ENCODE measurements around the gene POU2AF3.
A peak's percentile ranks its signal among the peaks of the same experiment; 100 is the strongest.

Gene POU2AF3

DNA sequence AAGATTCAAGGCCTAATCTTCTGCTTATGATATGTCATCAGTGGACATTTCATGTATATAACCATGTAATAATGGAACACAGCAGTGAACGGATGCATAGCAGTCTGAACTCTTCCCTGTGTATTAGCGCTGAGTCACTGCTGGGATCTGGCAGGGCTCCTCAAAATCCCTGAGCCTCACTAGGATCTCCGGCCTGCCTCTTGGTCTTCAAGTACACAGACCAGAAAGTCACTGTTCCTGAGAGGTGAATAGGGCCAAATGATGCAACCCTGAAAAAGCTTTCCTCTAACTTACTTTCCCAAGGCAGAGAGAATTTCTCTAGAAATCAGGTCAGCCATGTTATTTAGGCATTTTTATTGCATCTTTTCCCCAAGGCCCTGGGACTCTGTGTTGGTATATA is 45.7 kb downstream of the POU2AF3 start:
- Histone ChIP-seq H2AFZ (ENCODE audit: low read length, unreplicated experiment) (peak overlapping the region; percentile 46), H3K36me3 (ENCODE audit: insufficient read depth, low read length) (no peaks in the 10 kb centered on the region), H3K4me1 (ENCODE audit: control insufficient read depth, insufficient read depth, low read length, unreplicated experiment) (peaks cover 12% of the 10 kb centered on the region), H3K4me3 (ENCODE audit: low read depth, low read length) (no peak overlapping the region), H3K79me2 (ENCODE audit: control insufficient read depth, insufficient read depth, low read length, unreplicated experiment) (no peaks in the 10 kb centered on the region), H3K27me3 (ENCODE audit: insufficient read depth, low read length) (0 out of 2 replicates have a peak, but pooled peaks cover 3% of the 10 kb centered on the region), H3K27ac (ENCODE audit: low read depth, low read length) (peak overlapping the region; percentile 49)

DNA sequence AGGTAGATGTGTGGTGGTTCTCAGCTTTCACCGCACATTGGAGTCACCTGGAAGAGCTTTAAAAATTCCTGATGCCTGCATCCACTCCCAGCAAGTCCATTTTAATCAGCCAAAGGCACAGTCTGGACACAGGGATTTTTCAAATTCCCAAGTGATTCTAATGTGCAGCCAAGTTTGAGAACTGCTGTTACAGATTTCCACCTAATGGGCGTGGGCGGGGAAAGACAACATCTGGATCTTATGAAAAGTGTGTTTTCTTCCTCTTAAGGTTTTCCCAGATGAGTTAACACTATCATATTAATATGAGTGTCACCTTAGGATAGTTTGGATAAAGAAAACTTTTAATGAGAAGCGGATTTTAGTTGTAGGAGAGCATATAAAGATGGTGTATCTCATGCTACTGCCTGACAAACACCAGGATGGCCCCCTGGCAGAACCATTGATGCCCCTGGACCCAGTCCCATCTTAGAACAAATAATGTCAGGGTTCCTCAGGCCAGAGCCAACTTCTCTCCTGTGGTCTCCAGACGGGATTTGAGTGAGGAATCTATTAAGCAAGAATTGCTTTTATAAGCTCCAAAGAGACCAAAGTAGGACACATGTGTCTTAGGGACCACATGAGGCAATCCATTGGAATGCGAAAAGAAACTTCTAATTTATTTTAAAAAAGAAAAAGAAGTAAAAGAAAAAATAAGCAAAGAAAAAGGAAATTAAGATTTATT is 48.8 kb downstream of the POU2AF3 start:
- Histone ChIP-seq H2AFZ (ENCODE audit: low read length, unreplicated experiment) (no peak overlapping the region), H3K4me3 (ENCODE audit: low read depth, low read length) (no peak overlapping the region), H3K27ac (ENCODE audit: low read depth, low read length) (peak overlapping the region; percentile 70), H3K36me3 (ENCODE audit: insufficient read depth, low read length) (no peaks in the 10 kb centered on the region), H3K79me2 (ENCODE audit: control insufficient read depth, insufficient read depth, low read length, unreplicated experiment) (no peaks in the 10 kb centered on the region), H3K27me3 (ENCODE audit: insufficient read depth, low read length) (peaks cover 23% of the 10 kb centered on the region), H3K4me1 (ENCODE audit: control insufficient read depth, insufficient read depth, low read length, unreplicated experiment) (peaks cover 12% of the 10 kb centered on the region)

DNA sequence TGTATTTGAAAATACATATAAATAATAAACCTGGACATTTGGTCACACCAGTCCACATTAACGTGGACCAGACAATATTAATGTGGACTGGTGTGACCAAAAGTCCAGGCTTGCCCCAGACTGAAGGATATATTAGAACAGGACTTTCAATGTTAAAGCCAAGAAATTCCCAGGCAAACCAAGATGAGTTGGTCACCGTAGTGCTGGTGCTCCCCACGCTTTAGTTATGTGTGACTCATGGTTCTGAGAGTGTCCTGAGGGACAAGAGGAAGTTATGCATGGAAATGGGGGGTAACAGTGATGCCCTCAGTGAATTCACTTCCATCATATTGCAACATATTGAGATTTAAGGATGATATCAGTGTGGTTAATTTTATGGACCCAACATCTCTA is 49.4 kb downstream of the POU2AF3 start:
- Histone ChIP-seq H3K36me3 (ENCODE audit: insufficient read depth, low read length) (no peaks in the 10 kb centered on the region), H3K27me3 (ENCODE audit: insufficient read depth, low read length) (peaks cover 25% of the 10 kb centered on the region), H2AFZ (ENCODE audit: low read length, unreplicated experiment) (no peak overlapping the region), H3K4me3 (ENCODE audit: low read depth, low read length) (no peak overlapping the region), H3K27ac (ENCODE audit: low read depth, low read length) (peak overlapping the region; percentile 70; the same call in 1 of the 2 replicates), H3K4me1 (ENCODE audit: control insufficient read depth, insufficient read depth, low read length, unreplicated experiment) (peaks cover 12% of the 10 kb centered on the region), H3K79me2 (ENCODE audit: control insufficient read depth, insufficient read depth, low read length, unreplicated experiment) (no peaks in the 10 kb centered on the region)

DNA sequence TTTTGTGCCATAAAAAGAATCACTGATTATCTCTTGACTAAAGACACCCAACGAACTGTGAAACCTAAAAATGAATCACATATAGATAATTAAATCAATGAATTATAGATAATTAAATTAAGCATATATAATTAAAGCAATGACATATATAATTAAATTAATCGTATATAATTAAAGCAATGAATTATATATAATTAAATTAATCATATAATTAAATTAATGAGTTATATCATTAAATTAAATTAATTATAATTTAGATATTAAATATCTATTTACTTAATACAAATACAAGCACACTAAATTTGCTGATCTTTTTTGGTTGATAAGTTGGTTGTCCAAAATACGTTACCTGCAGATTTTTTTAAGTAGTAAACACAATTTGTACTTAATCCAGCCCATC is 49.8 kb downstream of the POU2AF3 start:
- Histone ChIP-seq H3K27me3 (ENCODE audit: insufficient read depth, low read length) (peaks cover 25% of the 10 kb centered on the region), H3K79me2 (ENCODE audit: control insufficient read depth, insufficient read depth, low read length, unreplicated experiment) (no peaks in the 10 kb centered on the region), H3K4me1 (ENCODE audit: control insufficient read depth, insufficient read depth, low read length, unreplicated experiment) (peaks cover 12% of the 10 kb centered on the region), H2AFZ (ENCODE audit: low read length, unreplicated experiment) (no peak overlapping the region), H3K27ac (ENCODE audit: low read depth, low read length) (peak overlapping the region; percentile 70; the same call in 1 of the 2 replicates), H3K4me3 (ENCODE audit: low read depth, low read length) (no peak overlapping the region), H3K36me3 (ENCODE audit: insufficient read depth, low read length) (no peaks in the 10 kb centered on the region)

DNA sequence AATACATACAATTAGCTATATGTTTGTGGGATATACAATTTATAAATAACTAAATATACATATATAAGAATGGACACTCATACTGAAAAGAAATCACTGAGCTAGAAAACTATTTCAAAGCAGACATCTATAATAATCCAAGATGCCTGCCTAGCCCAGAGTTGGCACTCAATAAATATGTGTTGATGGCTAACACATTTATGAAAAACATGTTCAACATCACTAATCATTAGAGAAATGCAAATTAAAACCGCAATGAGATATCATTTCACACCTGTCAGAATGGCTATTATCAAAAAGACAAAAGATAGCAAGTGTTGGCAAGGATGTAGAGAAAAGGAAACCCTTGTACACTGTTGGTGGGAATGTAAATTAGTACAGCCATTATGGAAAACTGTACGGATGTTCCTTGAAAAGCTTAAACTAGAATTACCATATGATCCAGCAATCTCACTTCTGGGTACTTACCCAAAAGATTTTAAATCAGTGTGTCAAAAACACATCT is 50.9 kb downstream of the POU2AF3 start:
- Histone ChIP-seq H3K4me3 (ENCODE audit: low read depth, low read length) (no peak overlapping the region), H3K36me3 (ENCODE audit: insufficient read depth, low read length) (no peaks in the 10 kb centered on the region), H3K79me2 (ENCODE audit: control insufficient read depth, insufficient read depth, low read length, unreplicated experiment) (no peaks in the 10 kb centered on the region), H3K27ac (ENCODE audit: low read depth, low read length) (no peak overlapping the region), H2AFZ (ENCODE audit: low read length, unreplicated experiment) (no peak overlapping the region), H3K4me1 (ENCODE audit: control insufficient read depth, insufficient read depth, low read length, unreplicated experiment) (peaks cover 10% of the 10 kb centered on the region), H3K27me3 (ENCODE audit: insufficient read depth, low read length) (peaks cover 25% of the 10 kb centered on the region)

DNA sequence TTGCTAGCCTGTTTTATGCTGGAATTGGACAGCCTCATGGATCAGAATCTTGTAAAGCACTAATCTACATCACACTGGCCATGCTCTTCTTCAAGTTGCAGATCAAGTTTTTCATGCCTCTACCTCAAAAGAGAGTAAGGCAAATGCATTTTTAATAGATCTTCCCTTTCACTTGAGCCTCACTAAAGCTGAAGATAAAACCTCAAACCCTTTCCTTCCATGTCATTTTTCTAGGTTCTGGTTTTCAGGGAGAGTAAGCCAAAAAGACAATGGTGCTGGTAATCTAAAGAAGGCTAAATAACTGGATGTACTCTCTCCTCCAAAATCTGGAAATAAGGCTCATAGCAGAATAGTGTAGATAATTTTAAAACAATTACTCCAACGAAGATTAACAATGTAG is 52.5 kb downstream of the POU2AF3 start:
- no peak overlapping the region for H2AFZ ChIP-seq (ENCODE audit: low read length, unreplicated experiment)
- H3K4me1 ChIP-seq (ENCODE audit: control insufficient read depth, insufficient read depth, low read length, unreplicated experiment): peaks cover 9% of the 10 kb centered on the region
- no peaks in the 10 kb centered on the region for H3K79me2 ChIP-seq (ENCODE audit: control insufficient read depth, insufficient read depth, low read length, unreplicated experiment)
- no peaks in the 10 kb centered on the region for H3K36me3 ChIP-seq (ENCODE audit: insufficient read depth, low read length)
- H3K4me3 ChIP-seq (ENCODE audit: low read depth, low read length): no peak overlapping the region
- H3K27ac ChIP-seq (ENCODE audit: low read depth, low read length): no peak overlapping the region
- peaks cover 25% of the 10 kb centered on the region for H3K27me3 ChIP-seq (ENCODE audit: insufficient read depth, low read length)

DNA sequence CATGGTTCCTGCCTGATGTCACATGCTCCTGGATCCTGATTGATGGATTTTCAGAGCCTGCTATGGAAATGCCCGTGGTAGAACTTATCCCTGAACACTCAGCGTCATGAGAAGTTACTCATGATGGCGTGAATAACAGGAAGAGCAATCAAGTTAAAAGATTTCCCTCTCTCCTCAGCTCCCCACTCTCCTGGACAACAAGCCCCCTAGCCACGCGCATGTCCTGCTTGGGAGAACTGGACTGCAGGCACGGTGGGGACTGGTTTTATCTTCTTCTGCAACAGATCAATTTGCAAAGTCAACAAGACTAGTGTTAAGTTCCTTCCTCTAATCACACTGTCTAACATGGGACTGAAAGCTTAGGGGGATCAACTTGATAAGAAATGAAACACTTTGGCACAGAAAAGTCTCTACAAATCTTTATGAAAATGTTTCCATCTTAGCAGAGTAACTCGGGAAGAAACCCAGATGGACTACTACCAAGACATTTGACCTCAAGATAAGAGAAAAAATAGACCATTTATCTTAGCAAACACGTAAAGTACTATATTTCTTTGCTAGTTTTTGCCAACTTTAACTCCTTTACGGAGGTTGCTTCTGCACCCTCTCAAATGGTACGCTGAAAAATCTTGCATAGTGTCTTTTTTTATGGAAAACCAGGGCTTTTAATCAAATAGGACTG is 53.2 kb downstream of the POU2AF3 start:
- Histone ChIP-seq H3K36me3 (ENCODE audit: insufficient read depth, low read length) (no peaks in the 10 kb centered on the region), H3K4me3 (ENCODE audit: low read depth, low read length) (no peak overlapping the region), H2AFZ (ENCODE audit: low read length, unreplicated experiment) (no peak overlapping the region), H3K4me1 (ENCODE audit: control insufficient read depth, insufficient read depth, low read length, unreplicated experiment) (peaks cover 9% of the 10 kb centered on the region), H3K79me2 (ENCODE audit: control insufficient read depth, insufficient read depth, low read length, unreplicated experiment) (no peaks in the 10 kb centered on the region), H3K27ac (ENCODE audit: low read depth, low read length) (no peak overlapping the region), H3K27me3 (ENCODE audit: insufficient read depth, low read length) (peaks cover 25% of the 10 kb centered on the region)

DNA sequence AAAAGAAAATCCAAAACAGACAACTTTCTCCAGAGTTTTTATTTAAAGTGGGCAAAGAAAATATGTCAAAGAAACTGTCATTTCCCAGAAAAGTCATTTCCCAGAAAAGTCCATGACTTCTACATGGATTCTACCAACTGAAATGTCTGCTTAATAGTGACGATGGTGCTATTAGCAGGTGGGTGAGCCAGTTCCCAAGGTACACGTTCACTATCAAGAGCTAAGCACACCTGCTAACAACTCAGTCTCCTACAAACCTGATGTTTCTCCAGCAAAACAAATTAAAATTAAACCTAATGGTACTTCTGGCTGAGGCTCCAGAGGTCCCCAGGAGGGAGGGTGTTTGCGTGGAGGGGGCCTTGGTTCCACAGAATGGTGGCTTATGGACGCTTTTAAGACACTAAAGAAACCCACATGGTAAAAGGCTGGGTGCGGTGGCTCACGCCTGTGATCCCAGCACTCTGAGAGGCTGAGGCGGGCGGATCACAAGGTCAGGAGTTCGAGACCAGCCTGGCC is 53.9 kb downstream of the POU2AF3 start:
- Histone ChIP-seq H3K4me1 (ENCODE audit: control insufficient read depth, insufficient read depth, low read length, unreplicated experiment) (peaks cover 2% of the 10 kb centered on the region), H2AFZ (ENCODE audit: low read length, unreplicated experiment) (no peak overlapping the region), H3K36me3 (ENCODE audit: insufficient read depth, low read length) (no peaks in the 10 kb centered on the region), H3K79me2 (ENCODE audit: control insufficient read depth, insufficient read depth, low read length, unreplicated experiment) (no peaks in the 10 kb centered on the region), H3K27ac (ENCODE audit: low read depth, low read length) (no peak overlapping the region), H3K4me3 (ENCODE audit: low read depth, low read length) (no peak overlapping the region), H3K27me3 (ENCODE audit: insufficient read depth, low read length) (peaks cover 25% of the 10 kb centered on the region)

DNA sequence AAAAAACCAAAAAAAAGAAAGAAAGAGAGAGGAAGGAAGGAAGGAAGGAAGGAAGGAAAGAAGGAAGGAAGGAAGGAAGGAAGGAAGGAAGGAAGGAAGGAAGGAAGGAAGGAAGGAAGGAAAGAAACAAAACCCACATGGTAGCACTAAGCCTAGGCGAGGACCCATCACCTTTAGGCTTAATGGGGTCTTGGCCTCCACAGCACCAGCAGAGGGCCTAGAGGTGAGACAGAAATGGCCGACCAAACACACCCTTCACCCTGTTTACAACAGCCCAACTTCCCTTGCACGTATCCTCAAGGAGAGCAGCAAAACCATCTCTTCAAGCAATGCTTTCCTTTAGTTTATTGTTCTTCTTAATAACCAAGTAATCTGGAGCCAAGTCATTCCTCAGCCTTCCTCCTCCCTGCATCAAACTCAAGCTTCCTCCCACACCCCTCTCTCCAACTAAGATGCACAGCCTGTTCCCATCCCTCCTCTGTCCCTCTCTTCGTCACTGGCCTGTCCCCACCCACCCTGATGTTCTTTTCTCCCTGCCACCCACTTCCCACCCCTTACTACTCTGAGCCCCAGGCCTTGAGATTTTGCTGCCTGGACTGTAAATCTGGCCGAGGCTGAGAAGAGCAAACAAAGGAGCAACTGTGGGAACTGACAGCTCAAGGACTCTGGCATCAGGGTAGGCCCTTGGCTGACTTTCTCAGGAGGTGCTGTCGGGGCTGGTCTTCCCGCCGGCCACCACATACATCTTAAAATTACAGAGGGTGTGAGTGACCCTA is 54.8 kb downstream of the POU2AF3 start:
- H2AFZ ChIP-seq (ENCODE audit: low read length, unreplicated experiment): no peak overlapping the region
- H3K36me3 ChIP-seq (ENCODE audit: insufficient read depth, low read length): no peaks in the 10 kb centered on the region
- H3K79me2 ChIP-seq (ENCODE audit: control insufficient read depth, insufficient read depth, low read length, unreplicated experiment): no peaks in the 10 kb centered on the region
- H3K27ac ChIP-seq (ENCODE audit: low read depth, low read length): no peak overlapping the region
- H3K27me3 ChIP-seq (ENCODE audit: insufficient read depth, low read length): peaks cover 25% of the 10 kb centered on the region
- H3K4me3 ChIP-seq (ENCODE audit: low read depth, low read length): no peak overlapping the region
- H3K4me1 ChIP-seq (ENCODE audit: control insufficient read depth, insufficient read depth, low read length, unreplicated experiment): no peaks in the 10 kb centered on the region

DNA sequence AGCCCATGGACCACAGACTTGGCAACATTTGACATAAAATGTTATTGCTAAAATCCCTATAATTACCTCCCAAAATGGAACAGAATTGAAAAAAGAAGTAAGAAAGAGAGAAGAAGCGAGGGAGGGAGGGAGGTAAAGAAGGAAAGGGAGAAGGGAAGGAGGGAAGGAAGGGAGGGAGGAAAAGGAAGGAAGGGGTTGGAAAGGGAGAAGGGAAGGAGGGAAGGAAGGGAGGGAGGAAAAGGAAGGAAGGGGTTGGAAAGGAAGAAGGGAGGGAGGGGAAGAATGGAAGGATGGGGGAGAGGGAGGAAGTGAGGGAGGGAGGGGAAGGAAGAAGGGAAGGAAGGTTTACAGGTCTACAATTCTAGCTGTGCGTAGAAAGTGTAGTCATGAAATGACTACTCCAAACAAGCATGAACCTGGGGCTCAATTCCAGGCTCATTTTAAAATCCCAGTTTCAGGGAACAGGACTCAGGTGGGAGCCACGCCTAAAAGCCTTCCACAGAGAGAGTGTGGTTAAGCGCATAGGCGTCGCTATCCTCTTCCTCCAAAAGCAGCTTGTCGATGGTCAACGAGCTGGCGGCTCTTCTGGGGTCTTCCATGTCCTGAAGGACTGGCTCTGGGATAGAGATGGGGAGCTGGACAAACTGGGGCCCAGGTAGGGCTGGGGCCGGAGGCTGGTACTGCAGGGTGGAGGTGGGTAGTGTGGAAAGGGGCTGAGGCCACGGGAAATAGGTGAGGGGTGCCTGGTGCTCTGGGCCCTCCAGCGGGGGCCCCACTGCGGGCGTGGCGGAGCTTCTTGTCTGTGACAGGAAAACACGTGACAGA is 55.6 kb downstream of the POU2AF3 start:
- H3K4me1 ChIP-seq (ENCODE audit: control insufficient read depth, insufficient read depth, low read length, unreplicated experiment): no peaks in the 10 kb centered on the region
- H3K27me3 ChIP-seq (ENCODE audit: insufficient read depth, low read length): peaks cover 22% of the 10 kb centered on the region
- H3K36me3 ChIP-seq (ENCODE audit: insufficient read depth, low read length): no peaks in the 10 kb centered on the region
- H3K27ac ChIP-seq (ENCODE audit: low read depth, low read length): no peak overlapping the region
- no peaks in the 10 kb centered on the region for H3K79me2 ChIP-seq (ENCODE audit: control insufficient read depth, insufficient read depth, low read length, unreplicated experiment)
- no peak overlapping the region for H3K4me3 ChIP-seq (ENCODE audit: low read depth, low read length)
- no peak overlapping the region for H2AFZ ChIP-seq (ENCODE audit: low read length, unreplicated experiment)
